OCI-LY7 (cell line): Measurements from ENCODE around the gene NFATC1.

Experiments
- CTCF ChIP-seq: fragments of 200-600 bp; sonication (generic); conservative IDR thresholded peaks from 2 replicates; pipeline ENCODE4 v1.5.1; 2014; ENCODE audit warnings: mild to moderate bottlenecking, antibody characterized with exemption, low read length, moderate library complexity, mixed read lengths
- EZH2phosphoT487 ChIP-seq: fragments of 200-600 bp; sonication (generic); IDR thresholded peaks from 2 replicates; pipeline ENCODE4 v1.6.1; 2018; ENCODE audit warnings: low read depth, borderline replicate concordance, mild to moderate bottlenecking, mixed run types, antibody characterized with exemption, low read length, moderate library complexity, mixed read lengths

DNA sequence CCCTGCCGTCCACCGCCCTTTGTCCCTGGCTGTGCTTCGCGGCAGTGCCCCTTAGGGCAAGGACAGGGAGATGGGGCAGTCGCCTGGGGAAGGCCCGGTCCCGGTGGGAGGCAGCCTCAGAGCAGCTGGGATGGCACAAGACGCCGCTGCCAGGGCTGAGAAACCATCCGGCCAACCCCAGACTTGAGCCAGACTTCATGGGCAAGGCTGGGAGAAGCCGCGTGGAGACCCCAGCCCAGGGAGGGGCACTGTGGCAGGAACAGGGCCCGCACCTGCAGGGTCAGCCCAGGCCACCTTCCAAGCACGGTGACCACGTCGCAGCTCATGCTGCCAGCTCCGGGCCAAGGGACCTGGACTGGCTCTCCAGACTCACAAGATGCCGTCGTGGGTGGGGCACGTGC lies 84.0 kb downstream of the NFATC1 start:
- TF ChIP-seq CTCF: no peak
- no peak for TF ChIP-seq EZH2phosphoT487
